GM18511 (cell line): ENCODE results near the gene GPR142.
A peak's percentile ranks its signal among the peaks of the same experiment; 100 is the strongest.

Experiments
- ATAC-seq: cut with Tn5 transposase; IDR thresholded peaks from one replicate; pipeline ENCODE4 v1.9.1; 2021; ENCODE audit warnings: mild to moderate bottlenecking, moderate library complexity; ENCODE audit not compliant: unreplicated experiment

Gene GPR142

DNA sequence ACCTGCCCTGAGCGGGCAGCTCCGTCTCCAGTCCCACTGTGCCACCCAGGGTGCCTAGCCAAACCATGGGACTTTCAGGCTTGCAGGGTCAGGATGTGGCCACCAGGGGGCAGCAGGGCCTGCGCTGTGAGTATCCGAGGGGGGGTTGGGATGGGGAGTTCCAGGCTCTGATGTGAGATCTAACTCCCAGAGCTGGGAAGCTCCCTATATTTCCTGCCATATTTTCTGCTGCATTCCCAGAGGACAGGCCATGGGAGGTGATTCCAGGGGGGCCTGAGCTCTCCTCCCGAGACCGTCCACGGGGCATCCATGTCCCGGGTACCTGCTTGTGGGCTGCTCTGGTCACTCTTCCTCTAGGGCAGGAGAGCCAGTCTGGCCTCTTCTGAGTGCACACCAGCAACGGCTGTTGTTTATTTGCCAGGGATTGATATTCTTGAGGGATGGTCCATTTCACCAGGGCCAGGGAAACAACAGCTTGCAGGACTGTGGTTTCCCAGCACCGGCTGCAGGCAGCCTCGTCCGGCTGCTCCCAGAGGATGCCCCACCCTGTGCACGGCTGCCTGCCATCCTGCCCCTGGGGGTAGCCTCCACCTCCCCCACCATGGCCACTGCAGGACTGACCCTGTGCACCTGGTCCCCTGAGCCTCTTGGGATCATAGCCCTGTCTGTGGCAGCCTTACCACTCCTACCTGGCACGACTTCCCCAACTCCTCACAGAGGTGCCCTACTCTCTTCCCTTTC, 1.2 kb downstream of the GPR142 start:
- no peak for ATAC-seq

DNA sequence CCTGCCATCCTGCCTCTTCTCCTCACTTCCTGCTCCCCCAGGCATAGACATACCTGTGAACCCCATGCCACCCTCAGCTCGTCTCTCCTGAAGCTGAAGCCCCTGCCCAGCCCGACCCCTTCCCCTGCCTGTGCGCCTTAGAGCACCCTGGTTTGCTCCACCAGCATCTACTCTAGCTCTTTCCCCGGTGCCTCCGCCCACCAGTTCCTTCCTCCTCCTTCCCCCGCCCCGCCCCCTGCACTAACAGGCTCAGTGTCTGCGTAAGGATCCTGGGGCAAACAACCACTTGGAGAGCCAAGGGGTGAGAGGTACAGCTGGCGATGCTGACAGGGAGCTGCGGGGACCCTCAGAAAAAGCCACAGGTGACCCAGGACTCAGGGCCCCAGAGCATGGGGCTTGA, 1.9 kb downstream of the GPR142 start:
- no peak for ATAC-seq

GRCh38 chr17:74369665-74370490, 2.6 kb downstream of the GPR142 start:
- ATAC-seq = no peak

- ATAC-seq = no peak
These were observed 4.4 kb downstream of the GPR142 start for GRCh38 chr17:74371653-74372147.

GRCh38 chr17:74372426-74372825, 5.1 kb downstream of the GPR142 start:
- ATAC-seq = no peak

DNA sequence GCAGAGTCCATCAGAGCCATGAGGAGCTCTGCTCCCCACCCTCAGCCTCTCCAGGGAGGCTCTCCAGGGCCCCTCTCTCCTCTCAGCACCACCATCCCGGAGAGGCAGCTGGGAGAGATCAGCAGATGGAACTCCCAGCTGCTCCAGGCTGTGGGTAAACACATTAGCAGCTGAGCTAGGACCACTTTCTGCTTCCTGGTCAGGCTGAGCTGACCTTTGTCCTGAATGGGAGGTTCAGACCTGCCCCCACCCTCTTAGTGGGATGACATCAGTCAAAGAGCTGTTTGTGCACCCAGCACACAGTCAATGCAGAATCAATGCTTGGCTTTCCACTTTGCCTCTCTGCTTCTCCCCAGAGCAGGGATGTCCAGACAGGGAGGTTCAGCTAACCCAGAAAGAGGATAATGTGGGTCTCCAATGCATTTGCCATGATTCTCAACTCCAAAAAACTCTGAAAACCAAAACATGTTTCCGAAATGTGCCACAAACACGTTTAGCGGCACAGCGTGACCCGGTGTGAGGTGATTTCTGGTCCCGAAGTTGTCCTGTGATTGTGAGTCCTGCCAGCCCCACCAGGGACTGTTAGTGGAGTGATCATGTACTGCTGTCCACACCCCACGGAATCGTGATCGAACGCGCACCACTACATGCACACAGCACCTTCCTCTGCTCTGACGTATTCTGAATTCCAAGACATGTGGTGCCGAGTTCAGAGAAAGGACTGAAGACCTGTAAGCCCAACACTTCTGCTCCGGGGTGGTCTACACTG, 6.7 kb downstream of the GPR142 start:
- no peak for ATAC-seq

DNA sequence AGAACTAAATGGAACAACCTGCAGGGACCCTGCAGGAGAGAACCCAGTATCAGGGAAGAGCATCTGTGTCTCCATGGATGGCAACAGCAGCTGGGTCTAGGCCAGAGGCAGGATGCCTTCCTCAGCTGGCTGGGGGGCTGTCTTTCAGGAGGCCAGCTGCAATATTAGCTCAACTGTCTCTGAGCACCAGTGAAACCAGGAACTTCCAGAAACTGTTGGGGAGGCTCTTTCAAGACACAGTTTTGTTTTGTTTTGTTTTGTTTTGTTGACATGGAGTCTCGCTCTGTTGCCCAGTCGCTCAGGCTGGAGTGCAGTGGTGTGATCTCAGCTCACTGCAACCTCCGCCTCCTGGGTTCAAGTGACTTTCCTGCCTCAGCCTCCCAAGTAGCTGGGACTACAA, 7.6 kb downstream of the GPR142 start:
- no peak for ATAC-seq

DNA sequence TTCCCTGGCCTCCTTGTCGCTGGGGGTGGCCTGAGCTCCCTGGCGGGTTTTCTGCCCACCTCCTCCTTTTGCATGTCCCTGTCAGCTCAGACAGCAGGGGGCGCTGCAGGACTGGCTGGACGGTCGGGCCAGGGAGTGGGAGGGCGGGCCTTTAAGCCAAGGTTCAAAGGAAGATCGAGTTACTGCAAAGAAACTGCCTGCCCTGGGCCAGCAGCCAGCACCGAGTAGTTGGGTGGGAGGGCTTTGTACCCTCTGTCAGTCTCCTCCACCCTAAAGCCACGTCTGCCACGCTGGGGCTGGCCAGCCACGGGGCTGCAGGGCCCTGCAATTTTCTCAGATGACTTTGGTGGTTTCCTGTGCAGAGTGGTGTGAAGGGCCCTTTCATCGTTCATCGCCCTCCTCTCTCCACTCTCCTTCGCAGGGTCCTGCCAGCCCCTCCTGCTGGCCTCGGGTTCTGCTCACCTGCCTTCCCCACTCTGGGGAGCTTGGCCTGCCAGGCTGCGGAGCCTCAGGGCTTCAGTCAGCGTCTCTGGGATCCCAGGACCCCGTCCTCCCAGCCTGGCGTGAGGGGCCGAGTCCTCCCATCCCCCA, 12.3 kb downstream of the GPR142 start:
- ATAC-seq = peak; percentile 63

DNA sequence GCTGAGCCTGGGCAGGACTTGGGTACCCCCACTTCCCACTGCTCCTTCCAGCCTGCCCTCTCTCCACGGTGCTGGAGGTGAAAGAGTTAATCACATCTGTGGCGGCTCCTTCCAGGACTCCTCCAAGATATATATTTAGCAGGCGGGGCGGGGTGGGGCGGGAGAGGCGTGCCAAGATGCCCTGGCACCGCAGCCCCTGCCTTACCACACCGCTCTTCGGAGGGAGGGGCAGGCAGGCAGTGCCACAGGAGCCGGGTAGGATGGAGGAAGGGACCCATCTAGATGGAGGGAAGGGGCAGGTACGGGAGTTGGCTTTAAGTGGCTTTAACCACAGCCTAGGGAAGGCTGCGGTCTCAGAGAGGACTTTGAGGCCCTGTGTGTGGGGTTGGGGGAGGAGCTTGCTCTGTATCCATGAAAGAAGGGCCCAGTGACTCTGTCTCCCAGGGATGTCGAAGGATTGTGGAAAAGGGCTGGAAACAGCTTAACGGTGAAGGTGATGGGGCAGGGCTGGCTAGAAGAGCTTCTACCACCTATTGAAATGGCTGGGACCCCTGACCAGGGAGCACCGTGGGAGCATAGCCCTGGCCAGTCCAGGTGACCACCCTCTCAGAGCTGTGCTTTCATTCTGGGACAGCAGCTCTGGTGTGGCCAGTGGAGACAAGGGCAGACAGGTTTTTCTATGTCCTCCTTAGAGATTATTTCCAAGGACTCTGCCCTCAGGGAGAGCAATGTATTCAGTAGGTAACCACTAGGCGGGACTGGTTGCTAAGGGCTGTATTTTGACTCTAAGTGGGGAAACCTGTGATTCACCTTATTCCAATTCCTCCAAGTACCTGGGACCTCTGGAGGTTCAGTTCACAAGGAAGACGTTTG, 13.0 kb downstream of the GPR142 start:
- no peak for ATAC-seq

DNA sequence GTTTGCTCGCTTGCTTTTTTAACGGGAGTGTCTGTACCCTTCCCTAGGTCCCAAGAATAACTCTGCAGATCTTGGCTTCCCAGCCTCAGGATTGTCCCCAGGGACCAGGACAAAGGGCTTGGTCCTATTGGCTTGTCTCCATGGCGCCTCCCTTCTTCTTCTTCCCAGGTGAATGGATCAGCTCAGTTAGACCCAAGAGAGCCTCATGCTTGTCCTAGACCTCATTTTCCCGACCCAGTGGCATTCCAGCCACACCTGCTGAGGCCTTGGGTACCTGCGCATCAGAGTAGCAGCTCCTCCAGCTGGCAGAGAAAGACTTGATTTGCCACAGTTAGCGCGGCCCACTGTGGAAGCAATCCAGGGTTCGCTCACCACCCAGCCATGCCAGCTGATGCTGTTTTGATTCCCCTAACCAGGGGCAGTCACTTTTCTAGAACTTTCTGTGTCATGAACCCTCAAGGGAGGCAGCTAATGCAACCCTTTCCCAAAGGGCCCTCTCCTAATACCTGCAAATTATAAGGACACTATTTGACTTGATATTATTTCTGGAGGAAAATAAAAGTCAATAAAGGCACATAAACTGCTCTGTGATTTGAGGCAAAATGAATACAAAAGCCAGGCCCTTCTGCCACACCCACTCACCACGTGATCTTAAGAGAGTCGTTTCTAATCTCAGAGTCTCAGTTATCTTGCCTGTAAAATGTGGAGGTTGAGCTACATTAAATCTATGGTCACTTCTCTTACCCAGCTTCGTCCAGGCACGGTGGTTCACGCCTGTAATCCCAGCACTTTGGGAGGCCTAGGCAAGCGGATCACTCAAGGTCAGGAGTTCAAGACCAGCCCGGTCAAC, 13.9 kb downstream of the GPR142 start:
- ATAC-seq = no peak

GRCh38 chr17:74383141-74383540, 15.8 kb downstream of the GPR142 start:
- ATAC-seq = no peak

GRCh38 chr17:74385201-74385600, 17.9 kb downstream of the GPR142 start:
- no peak for ATAC-seq

DNA sequence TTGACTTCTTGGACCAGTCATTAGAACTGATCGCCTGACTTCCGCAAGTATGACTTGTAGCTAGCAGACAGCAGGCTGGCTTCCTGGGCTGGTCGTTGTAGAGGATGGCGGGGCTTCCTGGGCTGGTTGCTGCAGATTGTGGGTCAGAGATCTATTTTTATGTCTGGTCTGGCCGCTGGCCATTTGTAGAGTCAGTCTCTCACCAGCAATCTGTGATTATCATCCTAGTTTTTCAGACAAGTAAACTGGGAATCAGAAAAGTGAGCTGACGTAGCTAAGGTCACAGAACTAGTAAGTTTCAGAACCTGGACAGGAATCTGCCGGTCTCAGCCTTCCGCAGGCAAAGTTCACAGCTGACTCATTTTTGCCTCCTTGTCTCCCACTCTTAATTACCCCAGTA, 19.1 kb downstream of the GPR142 start:
- ATAC-seq = no peak

DNA sequence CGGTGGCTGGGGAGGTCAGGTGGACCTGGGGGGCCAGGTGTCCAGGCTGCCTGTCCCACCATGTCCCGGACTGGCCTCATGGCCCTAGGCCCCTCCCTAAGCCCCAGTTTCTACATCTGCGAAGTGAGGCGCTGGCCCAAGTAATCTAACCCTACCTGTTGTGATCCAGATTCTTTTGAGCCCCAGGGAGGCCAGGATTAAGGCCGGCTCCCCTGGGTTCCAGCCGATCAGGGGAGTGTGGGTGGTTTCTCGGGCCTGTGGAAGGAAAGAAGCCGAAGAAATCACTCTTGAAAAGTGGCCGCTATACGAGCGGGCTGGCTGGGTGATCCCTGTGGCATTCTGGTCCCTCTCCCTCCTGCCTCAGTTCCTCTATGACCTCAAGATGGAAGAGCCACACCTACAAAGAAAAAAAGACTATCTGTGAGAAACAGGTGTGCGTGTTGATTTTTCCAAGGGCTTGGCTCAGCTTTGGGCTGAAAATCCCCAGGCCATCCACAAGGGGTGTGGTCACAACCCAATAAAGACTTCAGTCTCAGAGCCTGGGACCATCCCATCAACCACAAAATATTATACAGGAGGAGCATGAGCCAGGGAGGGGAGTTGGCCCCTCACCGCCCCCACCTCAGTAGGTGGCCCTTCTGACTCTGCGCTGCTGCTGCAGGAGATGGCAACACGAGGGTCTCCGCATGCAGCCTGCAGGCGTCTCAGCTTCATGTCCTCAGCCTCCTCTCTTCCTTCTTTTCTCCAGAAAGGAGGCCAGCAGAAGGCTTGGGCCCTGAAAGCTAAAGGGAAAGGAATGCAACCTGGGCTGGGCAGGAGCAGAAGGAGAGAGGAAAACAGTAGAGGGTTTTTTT, 20.3 kb downstream of the GPR142 start:
- no peak for ATAC-seq

DNA sequence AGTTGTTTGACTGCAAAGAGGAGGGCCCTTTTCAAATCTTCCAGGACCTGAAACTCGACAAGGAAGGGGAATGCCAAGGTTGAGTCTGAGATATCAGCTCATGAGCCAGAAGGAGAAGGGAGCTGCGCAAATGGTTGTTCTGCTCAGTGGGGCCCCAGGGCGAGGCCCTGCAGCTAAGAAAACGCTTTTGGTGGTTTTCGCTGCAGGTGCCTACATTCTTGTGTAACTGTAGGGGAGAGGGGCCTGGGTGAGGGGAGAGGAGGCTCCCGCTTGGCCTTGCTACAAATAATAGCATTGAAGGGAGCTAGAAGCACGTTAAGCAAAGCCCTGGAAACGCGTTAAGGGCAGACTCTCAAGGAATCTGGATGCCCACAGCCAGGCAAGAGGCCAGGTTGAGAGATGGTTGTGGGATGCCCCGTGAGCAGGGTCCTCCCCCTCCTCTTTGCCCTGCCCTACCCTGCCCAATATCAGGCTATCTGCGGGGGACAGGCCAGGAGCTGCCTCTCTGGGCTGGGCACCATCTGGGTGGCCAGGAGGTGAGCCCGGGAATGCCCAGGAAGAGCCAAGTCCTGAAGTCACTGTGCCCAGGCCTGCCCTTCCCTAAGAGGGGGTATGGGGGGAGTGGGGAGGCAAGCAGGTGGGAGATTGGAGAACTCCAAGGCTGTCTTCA, 21.9 kb downstream of the GPR142 start:
- ATAC-seq = no peak

DNA sequence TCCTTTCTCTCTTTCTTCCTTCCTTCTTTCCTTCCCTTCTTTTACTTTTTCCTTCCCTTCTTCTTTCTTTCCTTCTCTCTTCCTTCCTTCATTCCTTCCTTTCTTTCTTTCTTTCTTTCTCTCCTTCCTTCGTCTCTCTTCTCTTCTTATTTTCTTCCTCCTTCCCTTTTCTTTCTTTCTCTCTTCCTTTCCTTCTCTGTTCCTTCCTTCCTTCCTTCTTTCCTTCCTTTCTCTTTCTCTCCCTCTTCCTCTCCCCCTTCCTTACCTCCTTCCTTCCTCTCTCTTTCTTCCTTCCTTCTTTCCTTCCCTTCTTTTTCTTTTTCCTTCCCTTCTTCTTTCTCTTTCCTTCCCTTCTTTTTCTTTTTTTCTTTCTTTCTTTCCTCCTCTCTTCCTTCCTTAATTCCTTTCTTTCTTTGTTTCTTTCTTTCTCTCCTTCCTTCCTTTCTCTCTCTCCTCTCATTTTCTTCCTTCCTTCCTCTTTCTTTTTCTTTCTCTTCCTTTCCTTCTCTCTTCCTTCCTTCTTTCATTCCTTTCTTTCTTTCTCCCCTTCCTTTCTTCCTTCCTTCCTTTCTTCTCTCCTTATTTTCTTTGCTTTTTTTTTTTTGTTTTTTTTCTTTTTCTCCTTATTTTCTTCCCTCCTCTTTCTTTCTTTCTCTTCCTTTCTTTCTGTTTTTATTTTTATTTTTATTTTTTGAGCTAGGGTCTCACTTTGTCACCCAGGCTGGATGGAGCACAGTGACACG, 22.8 kb downstream of the GPR142 start:
- no peak for ATAC-seq
